GM19455 (cell line): ENCODE data around the gene ZHX3.

Experiments used
- ATAC-seq: cut with Tn5 transposase; IDR thresholded peaks from one replicate; pipeline ENCODE4 v1.9.1; 2021; ENCODE audit not compliant: unreplicated experiment

The ZHX3 gene

GRCh38 chr20:41353530-41353929 lies 36.0 kb upstream of the ZHX3 start:
- no peak for ATAC-seq

GRCh38 chr20:41352666-41353065 lies 35.1 kb upstream of the ZHX3 start:
- no peak for ATAC-seq

- ATAC-seq, result no peak
Measured at GRCh38 chr20:41352106-41352505, 34.6 kb upstream of the ZHX3 start.

- ATAC-seq, result no peak
Measured at GRCh38 chr20:41350408-41350962, 33.0 kb upstream of the ZHX3 start.

GRCh38 chr20:41349943-41350342 lies 32.4 kb upstream of the ZHX3 start:
- ATAC-seq, result no peak

- no peak for ATAC-seq
Measured at GRCh38 chr20:41349266-41349665, 31.7 kb upstream of the ZHX3 start.

- ATAC-seq, result no peak
Measured at GRCh38 chr20:41348430-41349172, 31.1 kb upstream of the ZHX3 start.

- ATAC-seq, result no peak
Measured at GRCh38 chr20:41347523-41348429, 30.2 kb upstream of the ZHX3 start.

GRCh38 chr20:41345729-41346067 lies 28.2 kb upstream of the ZHX3 start:
- no peak for ATAC-seq

- ATAC-seq, result no peak
Measured at GRCh38 chr20:41344938-41345728, 27.6 kb upstream of the ZHX3 start.

- ATAC-seq, result no peak
Measured at GRCh38 chr20:41344477-41344876, 26.9 kb upstream of the ZHX3 start.

- no peak for ATAC-seq
Measured at GRCh38 chr20:41342474-41343464, 25.2 kb upstream of the ZHX3 start.

GRCh38 chr20:41340327-41341055 lies 23.0 kb upstream of the ZHX3 start, which contains the start of gene LPIN3:
TSS of gene LPIN3 (plus strand) at chr20:41340821. CDS start at chr20:41345804, 4,983 bp downstream.
- peak; percentile 35 for ATAC-seq

- peak; percentile 71 for ATAC-seq
Measured at GRCh38 chr20:41339957-41340326, 22.4 kb upstream of the ZHX3 start.

- ATAC-seq, result no peak
Measured at GRCh38 chr20:41336711-41337492, 19.4 kb upstream of the ZHX3 start.

- no peak for ATAC-seq
Measured at GRCh38 chr20:41335591-41335990, 18.1 kb upstream of the ZHX3 start.

GRCh38 chr20:41334443-41335421 lies 17.2 kb upstream of the ZHX3 start:
- ATAC-seq, result no peak
